HL-60/S4 (cell line): ENCODE measurements around the gene FOXS1.

ENCODE experiments used
- in situ Hi-C: fragments of 300-500 bp; cut with MboI; formaldehyde crosslinking; loops from 2 replicates; pipeline ENCODE4 v1.14.3; 2022; ENCODE audit warnings: low sequenced_read_pairs

Gene FOXS1

GRCh38 chr20:31861385-31862156 lies 16.2 kb upstream of the FOXS1 start:
- in situ Hi-C loops, result no loop called here

- in situ Hi-C loops, result no loop called here
These were observed 15.7 kb upstream of the FOXS1 start for GRCh38 chr20:31861135-31861384.

GRCh38 chr20:31860390-31861134 lies 15.2 kb upstream of the FOXS1 start:
- in situ Hi-C loops, result no loop called here

DNA sequence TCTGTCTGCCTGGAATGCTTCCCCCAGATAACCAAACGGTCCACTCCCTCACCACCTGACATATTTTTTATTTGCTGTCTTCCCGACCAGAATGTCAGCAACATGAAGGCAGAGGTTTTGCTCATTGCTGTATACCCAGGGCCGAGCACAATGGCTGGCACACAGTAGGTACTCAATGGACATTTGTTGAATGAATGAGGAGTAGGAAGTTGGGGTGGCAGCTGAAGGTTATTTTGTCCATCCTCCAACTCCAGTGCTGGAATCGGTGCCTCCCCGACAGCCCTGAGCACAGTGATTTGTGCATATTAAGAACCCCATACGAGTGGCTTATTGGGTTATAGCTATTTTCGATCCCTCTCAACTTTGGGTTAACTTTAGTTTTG lies 14.6 kb upstream of the FOXS1 start:
- in situ Hi-C loops, result no loop called here

- in situ Hi-C loops, result no loop called here
These were observed 14.0 kb upstream of the FOXS1 start for GRCh38 chr20:31859266-31859997.

DNA sequence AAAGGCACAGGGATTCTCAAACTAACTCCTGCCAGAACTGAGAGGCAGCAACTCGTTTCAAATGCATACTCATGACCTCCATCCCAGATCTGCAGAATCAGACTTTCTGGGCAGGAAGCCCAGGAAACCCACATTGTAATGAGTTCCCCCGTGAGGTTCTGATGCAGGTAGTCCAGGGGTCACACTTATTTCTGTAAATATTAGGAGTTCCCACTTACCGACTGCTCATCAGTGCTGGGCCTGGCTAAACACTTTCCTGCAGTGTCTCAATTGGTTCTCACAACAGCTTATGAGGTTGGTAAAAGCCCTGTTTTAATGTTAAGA lies 13.3 kb upstream of the FOXS1 start:
- in situ Hi-C loops, result no loop called here

DNA sequence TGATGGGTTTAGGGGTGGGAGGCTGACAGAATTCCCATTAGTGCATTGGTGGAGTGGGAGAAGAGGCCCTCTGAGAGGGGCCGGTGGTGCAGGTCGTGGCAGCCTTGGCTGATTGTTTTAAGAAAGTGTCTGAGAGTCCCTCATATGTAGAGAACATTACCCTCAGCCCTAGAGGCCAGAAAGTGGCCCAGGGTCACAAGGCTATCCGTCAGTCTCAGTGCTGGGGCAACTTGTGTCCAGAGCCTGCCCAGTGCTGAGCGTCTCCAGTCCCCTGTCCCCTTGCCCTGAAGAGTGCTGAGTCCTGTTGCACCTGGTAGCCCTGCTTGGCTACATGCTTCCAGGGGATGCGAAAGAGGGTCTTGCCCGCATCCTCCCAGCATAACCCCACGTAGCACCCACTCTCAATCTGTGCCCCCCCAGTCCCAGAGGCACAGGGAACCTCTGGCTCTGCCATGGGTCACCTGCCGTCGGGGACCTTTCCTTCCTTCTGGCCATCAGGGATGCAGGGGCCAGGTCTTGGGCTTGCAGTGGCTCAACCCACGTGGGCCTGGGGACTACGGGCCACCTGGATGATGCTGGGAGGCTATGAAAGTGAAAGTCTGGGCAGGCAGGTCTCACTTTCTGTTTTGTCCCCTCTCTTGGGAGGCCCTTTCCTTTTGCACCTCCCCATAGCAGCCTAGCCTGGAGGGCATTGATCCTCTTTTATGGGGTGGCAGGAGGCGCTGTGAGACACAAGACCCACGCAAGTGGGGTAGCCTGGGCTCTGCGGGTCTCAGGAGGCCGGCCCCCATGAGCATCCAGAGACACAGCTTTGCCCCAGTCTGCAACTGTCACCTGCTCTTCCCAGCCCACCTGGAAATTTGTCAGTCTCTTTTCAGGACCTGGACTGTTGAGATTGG lies 12.7 kb upstream of the FOXS1 start:
- in situ Hi-C loops, result no loop called here

DNA sequence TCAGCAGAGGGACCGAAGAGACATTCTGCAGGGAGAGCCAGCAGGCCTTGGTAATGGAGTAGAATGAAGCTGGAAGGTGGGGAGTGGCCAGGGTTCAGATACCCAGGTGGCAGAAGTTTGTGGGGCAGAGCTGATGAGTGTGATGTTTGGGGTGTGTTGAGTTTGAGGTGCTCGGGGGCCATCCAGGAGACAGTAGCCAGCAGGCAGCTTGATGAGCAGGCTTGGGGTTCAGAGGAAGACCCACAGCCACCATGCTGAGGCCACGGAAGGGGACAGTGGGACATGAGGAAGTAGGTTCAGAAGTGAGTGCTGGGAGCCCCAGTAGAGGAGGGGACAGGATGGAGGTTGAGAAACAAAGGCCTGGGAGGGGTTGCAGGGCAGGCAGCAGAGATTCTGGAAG lies 11.1 kb upstream of the FOXS1 start:
- in situ Hi-C loops, result no loop called here

DNA sequence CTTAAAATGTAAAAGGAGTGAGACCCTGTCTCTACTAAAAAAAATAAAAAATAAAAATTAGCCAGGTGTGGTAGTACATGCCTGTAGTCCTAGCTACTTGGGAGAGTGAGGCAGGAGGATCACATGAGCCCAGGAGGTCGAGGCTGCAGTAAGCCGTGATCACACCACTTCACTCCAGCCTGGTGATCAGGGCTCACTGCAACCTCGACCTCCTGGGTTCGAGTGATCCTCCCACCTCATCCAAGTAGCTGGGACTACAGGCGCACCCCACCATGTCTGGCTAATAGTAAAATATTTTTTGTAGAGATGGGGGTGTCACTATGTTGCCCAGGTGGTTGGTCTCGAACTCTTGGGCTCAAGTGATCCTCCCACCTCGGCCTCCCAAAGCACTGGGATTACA lies 8.1 kb upstream of the FOXS1 start:
- in situ Hi-C loops, result no loop called here

GRCh38 chr20:31851240-31851955 lies 6.0 kb upstream of the FOXS1 start:
- in situ Hi-C loops, result no loop called here

GRCh38 chr20:31849306-31849930 lies 4.0 kb upstream of the FOXS1 start:
- in situ Hi-C loops, result loop anchor here (25.0 kb wide), 1 partner anchor 813 kb away; the partner anchor contains the start of gene C20orf203

- in situ Hi-C loops, result loop anchor here (25.0 kb wide), 1 partner anchor 814 kb away; the partner anchor contains the start of gene C20orf203
These were observed 2.9 kb upstream of the FOXS1 start for GRCh38 chr20:31848088-31848999.

DNA sequence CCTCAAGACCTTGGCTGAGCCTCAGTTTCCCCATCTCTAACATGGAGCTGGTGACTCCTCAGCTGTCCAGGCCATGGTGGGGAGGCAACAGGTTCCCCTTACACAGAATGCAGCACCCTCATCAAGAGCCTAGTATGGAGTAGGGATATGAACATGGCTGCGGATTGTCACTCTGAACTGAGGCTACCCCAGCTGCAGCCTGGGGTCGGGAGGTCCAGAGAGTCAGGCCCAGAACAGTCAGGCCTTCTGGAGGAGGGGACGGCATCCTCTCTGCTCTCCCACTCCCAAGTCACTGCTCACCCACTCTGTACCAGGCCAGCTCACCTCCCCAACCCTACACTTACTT lies 1.4 kb upstream of the FOXS1 start:
- in situ Hi-C loops, result loop anchor here (25.0 kb wide), 1 partner anchor 816 kb away; the partner anchor contains the start of gene C20orf203

GRCh38 chr20:31844737-31845299 lies 586 bp downstream of the FOXS1 start:
- in situ Hi-C loops, result loop anchor here (25.0 kb wide), 1 partner anchor 817 kb away; the partner anchor contains the start of gene C20orf203

DNA sequence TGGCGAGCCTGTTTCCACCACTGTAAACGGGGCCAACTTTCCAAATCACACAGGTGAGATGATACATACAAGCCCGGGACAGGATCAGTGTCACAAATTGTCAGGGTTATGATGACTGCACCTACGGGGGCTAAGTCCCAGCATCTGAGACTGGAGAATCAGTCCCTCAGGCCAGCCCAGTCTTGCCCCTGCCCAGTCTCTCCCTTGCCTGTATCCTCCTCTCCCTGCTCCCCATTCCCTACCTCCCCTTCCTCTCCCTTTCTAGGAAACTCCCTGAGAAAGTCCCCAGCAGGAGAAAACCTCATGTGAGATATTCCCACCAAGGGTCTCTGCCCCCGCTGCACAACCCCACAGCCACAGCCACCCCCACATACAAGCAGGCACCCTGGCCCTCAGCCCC lies 1.5 kb downstream of the FOXS1 start:
- in situ Hi-C loops, result loop anchor here (25.0 kb wide), 1 partner anchor 818 kb away; the partner anchor contains the start of gene C20orf203

- in situ Hi-C loops, result loop anchor here (25.0 kb wide), 1 partner anchor 819 kb away; the partner anchor contains the start of gene C20orf203
These were observed 2.1 kb downstream of the FOXS1 start for GRCh38 chr20:31843288-31843687.

GRCh38 chr20:31842471-31843157 lies 2.8 kb downstream of the FOXS1 start:
- in situ Hi-C loops, result loop anchor here (25.0 kb wide), 1 partner anchor 820 kb away; the partner anchor contains the start of gene C20orf203
